ENCODE data around the gene POLR2L.

- TF ChIP-seq CTCF (IDR thresholded peaks at IDR 0.05; ENCODE audit: low read depth, low read length, poor library complexity, severe bottlenecking) (no peak), EZH2phosphoT487 (IDR thresholded peaks at IDR 0.05; ENCODE audit: borderline replicate concordance, low read length) (no peak; the same call in 1 of the 2 replicates)
These were observed 15.5 kb downstream of the POLR2L start for GRCh38 chr11:826836-827145.

Measured in DOHH2 (cell line).